Spleen (tissue), 11 donors: Measurements from ENCODE around the gene DOCK11. TPM values are rescaled to one million over a fixed set of nuclear protein-coding genes. Genes with fewer than 3 reads are reported as not detected.

Experiments used
- DNase-seq: peaks from one replicate; pipeline ENCODE4 v3.0.0-alpha.2; 2020
- H3K27ac ChIP-seq, 8 donors: fragments of 200-600 bp; sonication (generic) in 7 of 8; 1 replicate in 4 of 8; 2 replicates in 4 of 8; pipeline versions ENCODE4 v1.5.0 to v1.8.0; 2016 to 2021; ENCODE audit warnings: inconsistent platforms in 4 of 8, mild to moderate bottlenecking in 4 of 8, moderate library complexity in 1 of 8
- H3K27me3 ChIP-seq, 7 donors: fragments of 200-600 bp; sonication (generic) in 6 of 7; replicated peaks in 1 of 7; 1 replicate in 4 of 7; 2 replicates in 3 of 7; pipeline versions ENCODE4 v1.5.0 to v1.8.0; 2016 to 2021; ENCODE audit warnings: inconsistent platforms in 3 of 7, mild to moderate bottlenecking in 1 of 7
- H3K36me3 ChIP-seq, 6 donors: fragments of 200-600 bp; sonication (generic) in 5 of 6; 1 replicate in 4 of 6; 2 replicates in 2 of 6; pipeline versions ENCODE4 v1.5.0 to v1.8.0; 2016 to 2021; ENCODE audit warnings: inconsistent platforms in 2 of 6
- H3K4me1 ChIP-seq, 6 donors: fragments of 200-600 bp; sonication (generic) in 5 of 6; 1 replicate in 3 of 6; 2 replicates in 3 of 6; pipeline versions ENCODE4 v1.5.0 to v1.8.0; 2016 to 2021; ENCODE audit warnings: inconsistent platforms in 3 of 6
- H3K4me3 ChIP-seq, 8 donors: fragments of 200-600 bp; sonication (generic) in 7 of 8; 1 replicate in 4 of 8; 2 replicates in 4 of 8; pipeline versions ENCODE4 v1.5.0 to v1.8.0; 2016 to 2021; ENCODE audit warnings: inconsistent platforms in 4 of 8, mild to moderate bottlenecking in 4 of 8, moderate library complexity in 2 of 8
- H3K9me3 ChIP-seq, 8 donors: fragments of 200-600 bp; sonication (generic) in 7 of 8; 1 replicate in 4 of 8; 2 replicates in 4 of 8; pipeline versions ENCODE4 v1.5.0 to v1.8.0; 2016 to 2021; ENCODE audit warnings: inconsistent platforms in 4 of 8
- POLR2A ChIP-seq, 3 donors: fragments of 450-650 bp; IDR thresholded peaks; one replicate each; pipeline ENCODE4 v1.5.1; 2017; ENCODE audit warnings: antibody characterized with exemption in 3 of 3, mild to moderate bottlenecking in 1 of 3
- POLR2AphosphoS5 ChIP-seq, 3 donors: sonication (generic); formaldehyde crosslinking; IDR thresholded peaks; one replicate each; pipeline ENCODE4 v1.5.1; 2017; ENCODE audit warnings: antibody characterized with exemption in 3 of 3
- WGBS, 5 donors: extraction: QIAGEN DNeasy Blood & Tissue Kit in 3 of 5; methylation state at CpG; one replicate each; pipeline versions ENCODE4 v1.1.5 to v1.1.7; 2013 to 2018; 5-methylcytosine and 5-hydroxymethylcytosine counted together
- intact Hi-C: fragments of 100-400 bp; cut with DNase I; formaldehyde crosslinking; loops from one replicate; pipeline ENCODE4 v1.15.0; 2023; ENCODE audit warnings: low total_unique reads
- polyA plus RNA-seq, 3 donors: library from polyadenylated mRNA; stranded (reverse); fragments of 200-250 nt; gene quantifications; one replicate each; pipeline ENCODE4 v1.2.1, GENCODE V29; 2013
- total RNA-seq, 7 donors: library from RNA; depleted of rRNA in 3 of 7; stranded (reverse); fragments of >200 nt in 3 of 7; fragmentation: NEBNext Ultra II Directional in 4 of 7; extraction: Animal tissue kit (Norgen Biotek cat#: 25700) in 4 of 7; gene quantifications; one replicate each; pipeline versions ENCODE4 v1.1.0 to v1.2.1, GENCODE V29; 2016 to 2021
- TF ChIP-seq, protein P1 (sequence below), 11 experiments: fragments of 200-600 bp in 7 of 11; fragments of 450-650 bp in 4 of 11; sonication (generic) in 4 of 11; IDR thresholded peaks in 8 of 11; conservative IDR thresholded peaks in 3 of 11; 1 replicate in 7 of 11; 2 replicates in 4 of 11; pipeline versions ENCODE4 v1.4.0 to v1.8.0; 2016 to 2021; ENCODE audit warnings: antibody characterized with exemption in 11 of 11, inconsistent platforms in 4 of 11, mild to moderate bottlenecking in 1 of 11
- donor health status: healthy with polysubstance abuse.
- donor health status: DM: no; HTN: no; CAD: no; lungs with moderate emphysema.
- donor health status: DM: no; HTN: no; CAD: no.
- donor health status: Bipolar disorder and iron deficiency.
- donor health status: healthy.
- donor health status: DM: no; HTN: no; CAD: no.
- donor health status: DM: yes; HTN: yes; CAD: no.

DOCK11 gene
- total and polyA plus RNA-seq, 10 donors = 32.8 to 68.9 (median 56.0) TPM

DNA sequence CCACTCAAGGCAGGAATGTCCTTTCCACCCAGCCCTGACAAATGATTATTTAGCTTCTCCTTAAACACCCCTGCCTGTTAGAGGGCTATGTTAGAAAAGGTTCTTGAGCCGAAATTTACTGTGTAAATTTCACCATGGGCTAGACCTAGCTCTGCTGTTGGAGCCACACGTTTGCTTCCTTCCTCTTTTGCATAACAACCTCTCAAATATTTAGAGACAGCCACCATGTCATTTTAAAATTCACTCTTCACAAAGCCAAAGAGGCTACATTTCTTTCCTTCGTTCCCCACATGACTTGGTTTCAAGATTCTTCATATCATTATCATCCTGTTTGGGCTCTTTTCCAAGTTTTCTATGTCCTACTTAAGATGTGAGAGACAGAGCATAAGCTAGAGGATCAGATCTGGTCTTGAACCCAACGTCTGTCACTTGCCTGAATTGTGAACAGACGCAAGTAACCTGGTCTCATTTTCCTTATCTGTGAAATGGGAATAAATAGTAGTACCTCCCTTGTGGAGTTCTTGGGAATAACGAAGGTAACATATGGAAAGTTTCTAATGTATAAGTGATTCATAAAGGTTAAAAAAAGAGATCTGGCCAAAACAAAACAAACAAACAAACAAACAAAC lies 6.7 kb downstream of the DOCK11 start:
- 33 to 44% (median 43%) methylated on average over 6 of the region's 6 CpGs for WGBS, 5 donors
- no peak for TF ChIP-seq POLR2AphosphoS5 (IDR thresholded peaks at IDR 0.05)
- TF ChIP-seq, protein P1, sequence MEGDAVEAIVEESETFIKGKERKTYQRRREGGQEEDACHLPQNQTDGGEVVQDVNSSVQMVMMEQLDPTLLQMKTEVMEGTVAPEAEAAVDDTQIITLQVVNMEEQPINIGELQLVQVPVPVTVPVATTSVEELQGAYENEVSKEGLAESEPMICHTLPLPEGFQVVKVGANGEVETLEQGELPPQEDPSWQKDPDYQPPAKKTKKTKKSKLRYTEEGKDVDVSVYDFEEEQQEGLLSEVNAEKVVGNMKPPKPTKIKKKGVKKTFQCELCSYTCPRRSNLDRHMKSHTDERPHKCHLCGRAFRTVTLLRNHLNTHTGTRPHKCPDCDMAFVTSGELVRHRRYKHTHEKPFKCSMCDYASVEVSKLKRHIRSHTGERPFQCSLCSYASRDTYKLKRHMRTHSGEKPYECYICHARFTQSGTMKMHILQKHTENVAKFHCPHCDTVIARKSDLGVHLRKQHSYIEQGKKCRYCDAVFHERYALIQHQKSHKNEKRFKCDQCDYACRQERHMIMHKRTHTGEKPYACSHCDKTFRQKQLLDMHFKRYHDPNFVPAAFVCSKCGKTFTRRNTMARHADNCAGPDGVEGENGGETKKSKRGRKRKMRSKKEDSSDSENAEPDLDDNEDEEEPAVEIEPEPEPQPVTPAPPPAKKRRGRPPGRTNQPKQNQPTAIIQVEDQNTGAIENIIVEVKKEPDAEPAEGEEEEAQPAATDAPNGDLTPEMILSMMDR (IDR thresholded peaks at IDR 0.05 in 8 of 11, conservative IDR thresholded peaks at IDR 0.05 in 3 of 11) = no peak
- Histone ChIP-seq H3K9me3 (no peaks in the 10 kb centered on the region), H3K4me3 (no peak overlapping the region), H3K36me3 (peaks cover 0 to 18% (median 0%) of the 10 kb centered on the region in 6 donors), H3K27me3 (no peaks in the 10 kb centered on the region), H3K27ac (peak overlapping the region in 6 of 8 donors; percentile 51 to 78 (median 64)), H3K4me1 (peaks cover 0 to 94% (median 54%) of the 10 kb centered on the region in 6 donors)
- intact Hi-C loops = no loop called here
- DNase-seq = no peak

DNA sequence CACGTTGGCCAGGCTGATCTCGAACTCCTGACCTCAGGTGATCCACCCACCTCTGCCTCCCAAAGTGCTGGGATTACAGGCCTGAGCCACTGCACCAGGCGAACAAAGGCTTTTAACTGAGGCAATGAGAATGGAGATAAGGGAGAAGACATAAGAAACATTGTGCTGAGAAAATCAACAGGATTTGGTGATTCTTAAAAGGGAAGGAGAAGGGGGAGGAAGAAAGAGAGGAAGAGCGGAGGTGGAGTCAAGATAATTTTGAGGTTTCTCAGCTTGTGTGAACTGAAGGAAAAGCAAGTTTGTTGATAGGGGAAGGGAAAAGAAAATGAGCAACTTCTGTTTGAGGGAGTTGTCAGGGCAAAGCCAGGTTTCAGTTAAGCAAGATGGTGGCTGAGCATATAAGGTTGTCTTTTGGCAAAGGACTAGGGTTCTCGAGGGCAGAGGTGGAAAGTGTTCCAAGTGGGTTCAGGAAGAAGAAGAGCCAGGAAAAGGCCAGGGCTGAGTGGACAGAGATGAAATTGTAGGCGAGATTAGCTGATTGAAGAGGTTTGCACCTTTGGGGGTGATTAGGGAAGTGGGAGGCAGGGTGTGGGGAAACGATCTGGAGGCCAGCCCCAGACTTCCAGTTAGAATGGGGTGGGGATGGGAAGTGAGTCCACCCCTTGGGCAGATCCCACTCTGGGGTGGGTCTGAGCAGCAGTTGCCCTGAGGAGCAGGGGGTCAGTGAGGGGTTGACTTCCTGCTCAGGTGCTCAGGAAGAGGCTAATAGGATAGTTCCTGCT lies 7.8 kb downstream of the DOCK11 start:
- peak overlapping the region in 6 of 8 donors; percentile 36 to 78 (median 62) for H3K27ac ChIP-seq
- H3K36me3 ChIP-seq = peaks cover 0 to 18% (median 0%) of the 10 kb centered on the region in 6 donors
- DNase-seq = no peak
- peaks cover 0 to 94% (median 44%) of the 10 kb centered on the region in 6 donors for H3K4me1 ChIP-seq
- 32 to 53% (median 42%) methylated on average over 7 of the region's 7 CpGs for WGBS, 5 donors
- H3K4me3 ChIP-seq = peak overlapping the region in 1 of 8 donors; percentile 15
- intact Hi-C loops = no loop called here
- no peaks in the 10 kb centered on the region for H3K9me3 ChIP-seq
- no peaks in the 10 kb centered on the region for H3K27me3 ChIP-seq
- TF ChIP-seq, protein P1 (IDR thresholded peaks at IDR 0.05 in 8 of 11, conservative IDR thresholded peaks at IDR 0.05 in 3 of 11) = no peak
- TF ChIP-seq POLR2AphosphoS5 (IDR thresholded peaks at IDR 0.05) = no peak

DNA sequence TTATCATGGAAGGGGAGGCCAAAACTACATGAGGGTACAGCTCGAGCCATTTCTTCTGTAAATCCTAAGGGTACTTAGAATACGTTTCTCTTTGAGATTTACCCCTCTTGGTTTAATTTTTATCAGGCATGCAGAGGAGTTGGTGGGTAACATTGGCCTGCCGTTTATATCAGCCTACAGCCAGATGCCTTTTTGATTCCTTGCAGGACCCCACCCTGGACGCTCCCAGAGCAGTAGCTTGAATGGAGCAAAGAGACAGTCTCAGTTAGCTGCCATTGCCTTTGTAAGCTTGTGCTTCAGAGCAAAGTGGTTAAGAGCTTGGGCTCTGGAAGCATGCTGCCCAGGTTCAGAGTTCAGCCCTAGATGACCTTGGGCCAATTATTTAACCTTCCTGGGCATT lies 9.0 kb downstream of the DOCK11 start:
- H3K27ac ChIP-seq = peak overlapping the region in 1 of 8 donors; percentile 78
- 83 to 92% (median 88%) methylated on average over 3 to 4 of the region's 4 CpGs for WGBS, 5 donors
- H3K4me3 ChIP-seq = no peak overlapping the region
- H3K9me3 ChIP-seq = no peaks in the 10 kb centered on the region
- intact Hi-C loops = no loop called here
- H3K4me1 ChIP-seq = peaks cover 0 to 92% (median 38%) of the 10 kb centered on the region in 6 donors
- no peaks in the 10 kb centered on the region for H3K27me3 ChIP-seq
- DNase-seq = no peak
- TF ChIP-seq, protein P1 (IDR thresholded peaks at IDR 0.05 in 8 of 11, conservative IDR thresholded peaks at IDR 0.05 in 3 of 11) = no peak
- TF ChIP-seq POLR2AphosphoS5 (IDR thresholded peaks at IDR 0.05) (no peak), POLR2A (IDR thresholded peaks at IDR 0.05) (no peak)
- peaks cover 0 to 20% (median 0%) of the 10 kb centered on the region in 6 donors for H3K36me3 ChIP-seq
